HepG2 (cell line): Measurements from ENCODE around the gene MMP17. TPM values are rescaled to one million over a fixed set of nuclear protein-coding genes. Genes with fewer than 3 reads are reported as not detected.

Experiments
- ATAC-seq: fragments of 200-7000 bp; cut with Tn5 transposase; 3 replicates; pipeline ENCODE4 v1.9.1; 2020; ENCODE audit warnings: mild to moderate bottlenecking, moderate library complexity
- BruUV-seq: library from RNA; stranded (reverse); fragments of 400-500 nt; replicated peaks from 2 replicates; lab custom pipeline; 2021; lab: Mats Ljungman, UMichigan
- CTCF ChIA-PET: fragments of 300-600 bp; formaldehyde crosslinking; extraction: SDS; loops from one replicate; lab custom pipeline; 2021; ENCODE audit warnings: low total read pairs, inconsistent platforms, low intra/inter-chr PET ratio; lab: Yijun Ruan, JAX
- POLR2A ChIA-PET: fragments of 350-600 bp; sonication (Branson Sonifier 250); formaldehyde crosslinking; loops from one replicate; lab custom pipeline; 2020; ENCODE audit warnings: antibody characterized with exemption, inconsistent platforms; lab: Yijun Ruan, JAX
- DNase-seq: peaks from one replicate; pipeline ENCODE4 v3.0.0-alpha.2; 2015; ENCODE audit warnings: low spot score
- FAIRE-seq: peaks from 3 replicates; lab custom pipeline; 2011; peaks lifted over from hg19 to GRCh38; lab: Jason Lieb, UNC
- H2AFZ ChIP-seq: one replicate; pipeline ENCODE4 v1.6.1; 2011; ENCODE audit warnings: low read length, inconsistent platforms
- H3K27ac ChIP-seq: fragments of 300-600 bp; 3 replicates; pipeline ENCODE4 v1.8.0; 2011; ENCODE audit warnings: mixed run types, mild to moderate bottlenecking, mixed read lengths, low read length, inconsistent platforms; ENCODE audit not compliant: insufficient read depth; ENCODE audit errors: extremely low read length
- H3K27me3 ChIP-seq, 2 experiments: fragments of 200-600 bp in 1 of 2; 2 replicates in 1 of 2; 3 replicates in 1 of 2; pipeline versions ENCODE4 v1.6.0 to v1.8.0; 2011; ENCODE audit warnings: low read length in 2 of 2, mild to moderate bottlenecking in 2 of 2, moderate library complexity in 2 of 2, inconsistent platforms in 1 of 2; ENCODE audit not compliant: insufficient read depth in 2 of 2, control insufficient read depth in 1 of 2
- H3K36me3 ChIP-seq, 2 experiments: fragments of 200-600 bp in 1 of 2; replicated peaks in 1 of 2; 2 replicates in 1 of 2; 3 replicates in 1 of 2; pipeline versions ENCODE4 v1.5.1 to v1.8.0; 2011; ENCODE audit warnings: low read length in 2 of 2, inconsistent platforms in 1 of 2; ENCODE audit not compliant: insufficient read depth in 2 of 2, control insufficient read depth in 1 of 2
- H3K4me1 ChIP-seq: 2 replicates; pipeline ENCODE4 v1.5.1; 2012; ENCODE audit warnings: low read length, inconsistent platforms; ENCODE audit not compliant: insufficient read depth
- H3K4me2 ChIP-seq: 2 replicates; pipeline ENCODE4 v1.6.0; 2011; ENCODE audit warnings: low read depth, low read length, inconsistent platforms
- H3K4me3 ChIP-seq, 3 experiments: fragments of 200-600 bp in 1 of 3; sonication (generic), shearing (Covaris generic) in 1 of 3; replicated peaks in 1 of 3; 2 replicates each; pipeline ENCODE4 v1.5.1; 2011 to 2016; ENCODE audit warnings: low read length in 3 of 3, inconsistent platforms in 2 of 3, low read depth in 2 of 3, mild to moderate bottlenecking in 2 of 3, control low read depth in 1 of 3, mixed read lengths in 1 of 3; ENCODE audit not compliant: insufficient read depth in 1 of 3
- H3K79me2 ChIP-seq: one replicate; pipeline ENCODE4 v1.6.1; 2011; ENCODE audit warnings: low read length, inconsistent platforms; ENCODE audit not compliant: insufficient read depth
- H3K9ac ChIP-seq: 2 replicates; pipeline ENCODE4 v1.6.0; 2011; ENCODE audit warnings: mild to moderate bottlenecking, low read depth, low read length, inconsistent platforms; ENCODE audit not compliant: insufficient read depth
- H3K9me3 ChIP-seq: 2 replicates; pipeline ENCODE4 v1.5.1; 2012; ENCODE audit warnings: mild to moderate bottlenecking, low read length
- H4K20me1 ChIP-seq: 2 replicates; pipeline ENCODE4 v1.6.0; 2011; ENCODE audit warnings: inconsistent platforms, mild to moderate bottlenecking, low read length, moderate library complexity; ENCODE audit not compliant: insufficient read depth
- ATM ChIP-seq: fragments of 450-650 bp; IDR thresholded peaks from 2 replicates; pipeline ENCODE4 v1.7.1; 2017; ENCODE audit warnings: mild to moderate bottlenecking, borderline replicate concordance
- DNMT1 ChIP-seq: sonication (generic); formaldehyde crosslinking; IDR thresholded peaks from 2 replicates; pipeline ENCODE4 v1.5.1; 2020; ENCODE audit warnings: mild to moderate bottlenecking, missing genetic modification reagents
- HOXD1 ChIP-seq: sonication (generic); formaldehyde crosslinking; IDR thresholded peaks from 2 replicates; pipeline ENCODE4 v1.5.0; 2020; ENCODE audit warnings: missing genetic modification reagents
- NCOA5 ChIP-seq: sonication (generic); formaldehyde crosslinking; IDR thresholded peaks from 2 replicates; pipeline ENCODE4 v1.4.0; 2020; ENCODE audit warnings: missing genetic modification reagents
- SMC3 ChIP-seq: IDR thresholded peaks from 2 replicates; pipeline ENCODE4 v1.6.1; 2011; ENCODE audit warnings: low read length, improper control_type of control experiment
- STAG1 ChIP-seq: sonication (generic); formaldehyde crosslinking; IDR thresholded peaks from 2 replicates; pipeline ENCODE4 v1.4.0; 2020; ENCODE audit warnings: missing genetic modification reagents
- TRIM22 ChIP-seq: fragments of 450-650 bp; IDR thresholded peaks from 2 replicates; pipeline ENCODE4 v1.6.1; 2017
- ZBTB8A ChIP-seq: sonication (generic); formaldehyde crosslinking; IDR thresholded peaks from 2 replicates; pipeline ENCODE4 v1.4.0; 2020; ENCODE audit warnings: mild to moderate bottlenecking, low read depth, missing genetic modification reagents, borderline replicate concordance
- ZNF282 ChIP-seq: fragments of 450-650 bp; IDR thresholded peaks from 2 replicates; pipeline ENCODE4 v1.6.1; 2018; ENCODE audit not compliant: partially characterized antibody
- ZNF335 ChIP-seq: sonication (generic); formaldehyde crosslinking; IDR thresholded peaks from 2 replicates; pipeline ENCODE4 v1.4.0; 2020; ENCODE audit warnings: missing genetic modification reagents
- ZNF367 ChIP-seq: sonication (generic); formaldehyde crosslinking; IDR thresholded peaks from 2 replicates; pipeline ENCODE4 v1.4.0; 2020; ENCODE audit warnings: missing genetic modification reagents, borderline replicate concordance
- ZNF709 ChIP-seq: sonication (generic); formaldehyde crosslinking; IDR thresholded peaks from 2 replicates; pipeline ENCODE4 v1.5.0; 2020; ENCODE audit warnings: mild to moderate bottlenecking, missing genetic modification reagents
- WGBS: methylation state at CpG from one replicate; pipeline ENCODE4 v1.1.6; 2017; ENCODE audit warnings: low lambda C conversion rate; 5-methylcytosine and 5-hydroxymethylcytosine counted together
- in situ Hi-C: cut with HindIII; loops from 2 replicates; pipeline ENCODE4 v1.10.0; 2017; ENCODE audit warnings: low pct_unique_long_range_greater_than_20kb; ENCODE audit not compliant: extremely low pct_ligation_motif_present
- intact Hi-C: fragments of 100-400 bp; cut with micrococcal nuclease; formaldehyde crosslinking; loops from one replicate; pipeline ENCODE4 v1.10.0; 2022; ENCODE audit not compliant: unreplicated experiment
- polyA plus RNA-seq, 8 experiments: library from polyadenylated mRNA; depleted of rRNA in 3 of 8; stranded (reverse) in 7 of 8; unstranded in 1 of 8; fragments of >200 nt; fragmentation: Illumina TruSeq in 4 of 8; extraction: Trizol in 4 of 8; gene quantifications; 2 replicates each; pipeline versions ENCODE4 v1.2.1 to v1.2.3, GENCODE V29; 2011 to 2016; ENCODE audit warnings: low read depth in 4 of 8, missing spikeins in 1 of 8, mixed read lengths in 1 of 8; ENCODE audit not compliant: insufficient read depth in 1 of 8
- total RNA-seq, 5 experiments: library from RNA; depleted of rRNA; stranded (reverse); fragments of >200 nt; fragmentation: Illumina TruSeq; extraction: Trizol; gene quantifications; 2 replicates each; pipeline ENCODE4 v1.2.3, GENCODE V29; 2016; ENCODE audit warnings: low read depth in 1 of 5
- TF ChIP-seq, protein P1 (sequence below): sonication (generic); formaldehyde crosslinking; IDR thresholded peaks from 2 replicates; pipeline ENCODE4 v1.5.0; 2020; ENCODE audit warnings: mild to moderate bottlenecking, missing genetic modification reagents, moderate library complexity

Gene MMP17
- total and polyA plus RNA-seq, 2 of the 13 experiments (the other 11 are each of a cell fraction or from before 2014, with no cell fraction given) = 0.55 to 0.80 TPM

DNA sequence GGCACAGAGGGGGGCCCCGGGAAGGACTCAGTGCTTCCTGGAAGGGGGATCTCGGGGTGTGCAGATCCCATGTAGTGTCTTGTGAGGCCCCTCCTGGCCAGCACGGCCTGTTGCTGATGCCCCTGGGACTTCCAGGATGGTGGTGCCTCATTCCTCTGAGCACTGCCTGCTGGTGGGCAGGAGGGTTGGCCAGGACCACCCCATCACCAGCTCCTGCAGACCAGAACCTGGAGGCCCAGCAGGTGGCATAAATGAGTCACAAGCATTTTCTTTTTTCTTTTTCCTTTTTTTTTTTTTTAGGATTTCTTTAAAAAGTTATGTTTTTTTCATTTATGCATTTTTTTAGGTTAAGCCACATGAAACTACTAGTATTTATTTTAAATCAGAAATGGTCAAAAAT is 8.0 kb downstream of the MMP17 start:
- ATAC-seq (peak; percentile 15; the same call in 1 of the 3 replicates), FAIRE-seq (no peak), DNase-seq (no peak)
- H2AFZ ChIP-seq = no peak overlapping the region
- ChIA-PET CTCF (interaction anchor here (0.6 to 1.6 kb wide), 2 partner anchors 165 to 720 kb away, joined by 3 to 6 read pairs; no protein-coding TSS in a partner anchor), POLR2A (interaction anchor here (0.6 to 1.8 kb wide), 3 partner anchors 24 to 60 kb away, joined by 3 to 4 read pairs (median 3); no protein-coding TSS in a partner anchor)
- H3K36me3 ChIP-seq = no peaks in the 10 kb centered on the region
- H3K9ac ChIP-seq = no peak overlapping the region
- H3K9me3 ChIP-seq = no peaks in the 10 kb centered on the region
- TF ChIP-seq ZNF335 = no peak
- no peak for TF ChIP-seq HOXD1 (CRISPR knock-in tag)
- no peak for TF ChIP-seq ZNF709 (CRISPR knock-in tag)
- TF ChIP-seq ATM = no peak
- TF ChIP-seq ZNF282 = no peak
- no peak for TF ChIP-seq ZNF367 (CRISPR knock-in tag)
- peak; percentile 57 for TF ChIP-seq STAG1
- no peak for TF ChIP-seq ZBTB8A
- peak; percentile 49 for TF ChIP-seq SMC3
- TF ChIP-seq, protein P1, sequence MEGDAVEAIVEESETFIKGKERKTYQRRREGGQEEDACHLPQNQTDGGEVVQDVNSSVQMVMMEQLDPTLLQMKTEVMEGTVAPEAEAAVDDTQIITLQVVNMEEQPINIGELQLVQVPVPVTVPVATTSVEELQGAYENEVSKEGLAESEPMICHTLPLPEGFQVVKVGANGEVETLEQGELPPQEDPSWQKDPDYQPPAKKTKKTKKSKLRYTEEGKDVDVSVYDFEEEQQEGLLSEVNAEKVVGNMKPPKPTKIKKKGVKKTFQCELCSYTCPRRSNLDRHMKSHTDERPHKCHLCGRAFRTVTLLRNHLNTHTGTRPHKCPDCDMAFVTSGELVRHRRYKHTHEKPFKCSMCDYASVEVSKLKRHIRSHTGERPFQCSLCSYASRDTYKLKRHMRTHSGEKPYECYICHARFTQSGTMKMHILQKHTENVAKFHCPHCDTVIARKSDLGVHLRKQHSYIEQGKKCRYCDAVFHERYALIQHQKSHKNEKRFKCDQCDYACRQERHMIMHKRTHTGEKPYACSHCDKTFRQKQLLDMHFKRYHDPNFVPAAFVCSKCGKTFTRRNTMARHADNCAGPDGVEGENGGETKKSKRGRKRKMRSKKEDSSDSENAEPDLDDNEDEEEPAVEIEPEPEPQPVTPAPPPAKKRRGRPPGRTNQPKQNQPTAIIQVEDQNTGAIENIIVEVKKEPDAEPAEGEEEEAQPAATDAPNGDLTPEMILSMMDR (CRISPR knock-in tag) = peak; percentile 50
- TF ChIP-seq NCOA5 = no peak
- TF ChIP-seq DNMT1 (CRISPR knock-in tag) = no peak
- no peak for TF ChIP-seq TRIM22
- H3K4me3 ChIP-seq = no peak overlapping the region
- in situ Hi-C loops (loop anchor here (10.0 to 25.0 kb wide), 2 partner anchors 221 to 724 kb away; no protein-coding TSS in a partner anchor), intact Hi-C loops (loop anchor here (10.0 kb wide), 4 partner anchors 59 to 731 kb away; partner anchors contain the start of genes PUS1 and ULK1)
- no TSS peak for BruUV-seq
- no peak overlapping the region for H3K27ac ChIP-seq
- H4K20me1 ChIP-seq = no peaks in the 10 kb centered on the region
- WGBS = 48% methylated on average over 3 of the region's 3 CpGs
- no peaks in the 10 kb centered on the region for H3K79me2 ChIP-seq
- H3K4me1 ChIP-seq = peaks cover 40% of the 10 kb centered on the region
- H3K4me2 ChIP-seq = no peak overlapping the region; the same call in 1 of the 2 replicates
- H3K27me3 ChIP-seq = peaks cover 1 to 15% of the 10 kb centered on the region in 2 experiments; a peak in 4 of 5 replicates
